Suprapubic skin (tissue), 3 donors: ENCODE results near the gene LCAT.

Experiments
- EP300 ChIP-seq: sonication (generic); formaldehyde crosslinking; IDR thresholded peaks from one replicate; pipeline ENCODE4 v1.6.1; 2017; ENCODE audit warnings: antibody characterized with exemption
- POLR2A ChIP-seq, 2 donors: fragments of 450-650 bp; IDR thresholded peaks; one replicate each; pipeline ENCODE4 v1.6.1; 2017; ENCODE audit warnings: antibody characterized with exemption in 2 of 2, mild to moderate bottlenecking in 2 of 2, moderate library complexity in 2 of 2
- TF ChIP-seq, protein P1 (sequence below), 2 donors: fragments of 200-600 bp in 1 of 2; fragments of 450-650 bp in 1 of 2; sonication (generic) in 1 of 2; IDR thresholded peaks; one replicate each; pipeline ENCODE4 v1.5.1; 2016 to 2019; ENCODE audit warnings: antibody characterized with exemption in 2 of 2, mild to moderate bottlenecking in 1 of 2, moderate library complexity in 1 of 2

DNA sequence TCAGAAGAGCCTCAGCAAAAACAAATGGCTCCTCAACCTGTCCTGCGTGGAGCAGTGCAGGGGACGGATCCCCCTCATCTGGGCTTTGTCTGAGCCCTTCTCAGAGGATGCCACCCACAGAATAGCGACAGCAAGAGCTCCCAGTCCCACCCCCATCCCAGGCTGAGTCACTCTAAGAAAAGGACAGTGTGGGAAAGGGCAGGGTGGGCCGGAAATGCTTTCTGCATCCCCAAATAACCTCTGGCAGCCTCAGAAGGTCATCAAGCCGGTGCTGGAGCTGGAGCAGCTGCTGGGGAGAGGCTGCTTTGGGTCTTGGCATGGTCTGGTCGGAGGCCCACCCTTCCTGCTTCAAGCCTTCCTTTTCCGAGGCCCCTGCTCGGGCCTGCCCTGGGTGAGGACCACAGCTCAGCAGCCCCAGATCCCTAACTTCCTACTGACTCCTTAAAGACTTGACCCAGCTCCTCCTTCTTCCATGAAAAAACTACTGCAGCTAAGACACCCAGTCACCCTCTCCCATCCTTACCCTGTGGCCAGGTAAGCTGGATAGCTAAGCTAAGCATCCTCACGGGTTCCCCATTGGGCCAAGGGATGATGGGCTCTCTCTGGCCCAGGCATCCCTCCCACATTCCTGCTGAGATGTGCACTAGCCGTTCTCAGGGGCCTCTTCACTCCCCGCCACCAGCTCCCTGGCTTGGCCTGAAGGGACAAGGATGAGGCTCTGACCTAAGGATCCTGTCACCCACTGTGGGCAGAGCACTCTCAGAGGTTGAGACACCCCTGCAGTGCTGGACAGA is 15.8 kb upstream of the LCAT start:
- TF ChIP-seq EP300, result no peak
- TF ChIP-seq, protein P1, sequence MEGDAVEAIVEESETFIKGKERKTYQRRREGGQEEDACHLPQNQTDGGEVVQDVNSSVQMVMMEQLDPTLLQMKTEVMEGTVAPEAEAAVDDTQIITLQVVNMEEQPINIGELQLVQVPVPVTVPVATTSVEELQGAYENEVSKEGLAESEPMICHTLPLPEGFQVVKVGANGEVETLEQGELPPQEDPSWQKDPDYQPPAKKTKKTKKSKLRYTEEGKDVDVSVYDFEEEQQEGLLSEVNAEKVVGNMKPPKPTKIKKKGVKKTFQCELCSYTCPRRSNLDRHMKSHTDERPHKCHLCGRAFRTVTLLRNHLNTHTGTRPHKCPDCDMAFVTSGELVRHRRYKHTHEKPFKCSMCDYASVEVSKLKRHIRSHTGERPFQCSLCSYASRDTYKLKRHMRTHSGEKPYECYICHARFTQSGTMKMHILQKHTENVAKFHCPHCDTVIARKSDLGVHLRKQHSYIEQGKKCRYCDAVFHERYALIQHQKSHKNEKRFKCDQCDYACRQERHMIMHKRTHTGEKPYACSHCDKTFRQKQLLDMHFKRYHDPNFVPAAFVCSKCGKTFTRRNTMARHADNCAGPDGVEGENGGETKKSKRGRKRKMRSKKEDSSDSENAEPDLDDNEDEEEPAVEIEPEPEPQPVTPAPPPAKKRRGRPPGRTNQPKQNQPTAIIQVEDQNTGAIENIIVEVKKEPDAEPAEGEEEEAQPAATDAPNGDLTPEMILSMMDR (IDR thresholded peaks at IDR 0.05), result no peak
- no peak for TF ChIP-seq POLR2A (IDR thresholded peaks at IDR 0.05)
